ENCODE measurements around the gene ATF7IP2. TPM values are rescaled to one million over a fixed set of nuclear protein-coding genes. Genes with fewer than 3 reads are reported as not detected.

ATF7IP2 gene
- total RNA-seq, 1 experiment from 2014 or later: 22.8 TPM

- no peaks in the 10 kb centered on the region for H3K27me3 Mint-ChIP-seq (ENCODE audit: low read depth)
- peaks cover 32% of the 10 kb centered on the region for H3K36me3 Mint-ChIP-seq
- ChIA-PET CTCF (no interaction called here), POLR2A (no interaction called here)
- no peaks in the 10 kb centered on the region for H3K4me1 Mint-ChIP-seq
- H3K4me3 Mint-ChIP-seq: no peak overlapping the region
- no peak overlapping the region for H3K27ac Mint-ChIP-seq
- ATAC-seq (no peak), DNase-seq (ENCODE audit: low spot score) (no peak)
- peaks cover 3% of the 10 kb centered on the region for H3K9me3 Mint-ChIP-seq
- TF ChIP-seq MLX (CRISPR knock-in tag; IDR thresholded peaks at IDR 0.05) (no peak), PRRX2 (CRISPR knock-in tag; IDR thresholded peaks at IDR 0.05) (no peak), NFATC4 (CRISPR knock-in tag; IDR thresholded peaks at IDR 0.05) (no peak), ZNF263 (CRISPR knock-in tag; IDR thresholded peaks at IDR 0.05; ENCODE audit: low read depth) (no peak), FOXK1 (CRISPR knock-in tag; IDR thresholded peaks at IDR 0.05) (no peak), NR3C1 (CRISPR knock-in tag; conservative IDR thresholded peaks at IDR 0.05; ENCODE audit: low read depth) (no peak), ZNF281 (CRISPR knock-in tag; IDR thresholded peaks at IDR 0.05) (no peak), RELA (CRISPR knock-in tag; IDR thresholded peaks at IDR 0.05; ENCODE audit: borderline replicate concordance) (no peak), ELF4 (CRISPR knock-in tag; IDR thresholded peaks at IDR 0.05; ENCODE audit: low read depth) (no peak), CBFB (CRISPR knock-in tag; IDR thresholded peaks at IDR 0.05; ENCODE audit: low read depth) (no peak), GRHL2 (CRISPR knock-in tag; IDR thresholded peaks at IDR 0.05; ENCODE audit: insufficient replicate concordance, severe bottlenecking) (no peak), EMX1 (CRISPR knock-in tag; IDR thresholded peaks at IDR 0.05) (no peak), CREB1 (CRISPR knock-in tag; IDR thresholded peaks at IDR 0.05) (no peak), FOXJ3 (CRISPR knock-in tag; IDR thresholded peaks at IDR 0.05; ENCODE audit: borderline replicate concordance) (no peak), ZNF423 (CRISPR knock-in tag; IDR thresholded peaks at IDR 0.05) (no peak), USF2 (CRISPR knock-in tag; IDR thresholded peaks at IDR 0.05) (no peak)
- TF ChIP-seq, protein P1, sequence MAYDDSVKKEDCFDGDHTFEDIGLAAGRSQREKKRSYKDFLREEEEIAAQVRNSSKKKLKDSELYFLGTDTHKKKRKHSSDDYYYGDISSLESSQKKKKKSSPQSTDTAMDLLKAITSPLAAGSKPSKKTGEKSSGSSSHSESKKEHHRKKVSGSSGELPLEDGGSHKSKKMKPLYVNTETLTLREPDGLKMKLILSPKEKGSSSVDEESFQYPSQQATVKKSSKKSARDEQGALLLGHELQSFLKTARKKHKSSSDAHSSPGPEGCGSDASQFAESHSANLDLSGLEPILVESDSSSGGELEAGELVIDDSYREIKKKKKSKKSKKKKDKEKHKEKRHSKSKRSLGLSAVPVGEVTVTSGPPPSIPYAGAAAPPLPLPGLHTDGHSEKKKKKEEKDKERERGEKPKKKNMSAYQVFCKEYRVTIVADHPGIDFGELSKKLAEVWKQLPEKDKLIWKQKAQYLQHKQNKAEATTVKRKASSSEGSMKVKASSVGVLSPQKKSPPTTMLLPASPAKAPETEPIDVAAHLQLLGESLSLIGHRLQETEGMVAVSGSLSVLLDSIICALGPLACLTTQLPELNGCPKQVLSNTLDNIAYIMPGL (CRISPR knock-in tag; IDR thresholded peaks at IDR 0.05): no peak
- TF ChIP-seq, protein P2, sequence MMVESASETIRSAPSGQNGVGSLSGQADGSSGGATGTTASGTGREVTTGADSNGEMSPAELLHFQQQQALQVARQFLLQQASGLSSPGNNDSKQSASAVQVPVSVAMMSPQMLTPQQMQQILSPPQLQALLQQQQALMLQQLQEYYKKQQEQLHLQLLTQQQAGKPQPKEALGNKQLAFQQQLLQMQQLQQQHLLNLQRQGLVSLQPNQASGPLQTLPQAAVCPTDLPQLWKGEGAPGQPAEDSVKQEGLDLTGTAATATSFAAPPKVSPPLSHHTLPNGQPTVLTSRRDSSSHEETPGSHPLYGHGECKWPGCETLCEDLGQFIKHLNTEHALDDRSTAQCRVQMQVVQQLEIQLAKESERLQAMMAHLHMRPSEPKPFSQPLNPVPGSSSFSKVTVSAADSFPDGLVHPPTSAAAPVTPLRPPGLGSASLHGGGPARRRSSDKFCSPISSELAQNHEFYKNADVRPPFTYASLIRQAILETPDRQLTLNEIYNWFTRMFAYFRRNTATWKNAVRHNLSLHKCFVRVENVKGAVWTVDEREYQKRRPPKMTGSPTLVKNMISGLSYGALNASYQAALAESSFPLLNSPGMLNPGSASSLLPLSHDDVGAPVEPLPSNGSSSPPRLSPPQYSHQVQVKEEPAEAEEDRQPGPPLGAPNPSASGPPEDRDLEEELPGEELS (CRISPR knock-in tag; IDR thresholded peaks at IDR 0.05): no peak
Observed at GRCh38 chr16:10428433-10429168, 42.7 kb downstream of the ATF7IP2 start.
